C4-2B (cell line): ENCODE results near the gene DFFA.

ENCODE experiments used
- CTCF ChIP-seq: fragments of 450-650 bp; conservative IDR thresholded peaks from 2 replicates; pipeline ENCODE4 v1.5.1; 2017; ENCODE audit warnings: mild to moderate bottlenecking
- ZFX ChIP-seq: fragments of 450-650 bp; IDR thresholded peaks from 2 replicates; pipeline ENCODE4 v1.6.1; 2017

- TF ChIP-seq CTCF (no peak), ZFX (no peak)
These were observed 16.3 kb downstream of the DFFA start for GRCh38 chr1:10456048-10456447.
